GM15510 (cell line): Measurements from ENCODE around the gene CD5L.

ENCODE experiments used
- POLR2A ChIP-seq: IDR thresholded peaks from 3 replicates; pipeline ENCODE4 v1.6.1; 2011; ENCODE audit warnings: borderline replicate concordance; ENCODE audit not compliant: insufficient read length; ENCODE audit errors: extremely low read depth

The CD5L gene

GRCh38 chr1:157831968-157832626 lies 9.5 kb downstream of the CD5L start:
- TF ChIP-seq POLR2A, result no peak

DNA sequence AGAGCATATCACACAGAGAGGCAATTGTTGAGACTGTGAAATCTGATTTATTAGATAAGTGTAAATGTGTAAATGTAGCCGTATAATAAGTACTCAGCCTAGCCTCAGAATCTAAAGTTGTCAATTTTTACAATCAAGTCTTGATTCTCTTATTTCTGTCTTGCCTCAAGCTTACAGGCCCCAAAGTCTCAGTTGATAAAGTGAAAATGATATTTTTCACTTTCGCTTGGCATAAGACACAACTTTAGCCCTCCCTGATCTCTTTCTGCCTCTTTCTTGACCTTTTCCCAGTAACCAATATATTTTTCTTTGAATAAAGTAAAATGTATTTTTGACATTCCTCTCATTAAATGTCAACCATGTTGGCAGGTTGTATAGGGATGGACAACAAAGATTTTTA lies 10.7 kb downstream of the CD5L start:
- no peak for TF ChIP-seq POLR2A

GRCh38 chr1:157829711-157830110 lies 11.9 kb downstream of the CD5L start:
- TF ChIP-seq POLR2A, result no peak

DNA sequence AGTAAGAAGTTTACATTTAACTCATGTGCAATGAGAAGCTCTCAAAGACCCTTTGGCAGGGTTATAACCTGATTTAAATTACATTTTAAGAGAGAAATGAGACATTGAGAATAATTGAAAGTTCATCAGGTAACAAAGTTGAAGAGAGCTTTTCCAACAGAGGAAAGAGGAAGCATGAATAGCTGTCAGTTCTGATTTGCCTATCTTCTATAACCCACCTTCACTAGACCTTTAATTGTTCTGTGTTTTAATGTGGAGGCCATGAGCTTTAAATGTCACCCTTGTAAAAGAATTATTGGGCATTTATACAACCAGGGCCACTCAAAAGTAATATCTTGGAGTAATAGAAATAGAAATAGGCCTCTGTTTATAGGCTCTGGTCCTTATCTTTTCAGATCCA lies 12.4 kb downstream of the CD5L start:
- no peak for TF ChIP-seq POLR2A

GRCh38 chr1:157820299-157820698 lies 21.3 kb downstream of the CD5L start:
- no peak for TF ChIP-seq POLR2A

GRCh38 chr1:157819896-157820295 lies 21.7 kb downstream of the CD5L start, which contains the start of gene FCRL1:
Gene FCRL1, minus strand, starts transcription at chr1:157820120. Its CDS starts 83 bp downstream, at chr1:157820037.
- no peak for TF ChIP-seq POLR2A

DNA sequence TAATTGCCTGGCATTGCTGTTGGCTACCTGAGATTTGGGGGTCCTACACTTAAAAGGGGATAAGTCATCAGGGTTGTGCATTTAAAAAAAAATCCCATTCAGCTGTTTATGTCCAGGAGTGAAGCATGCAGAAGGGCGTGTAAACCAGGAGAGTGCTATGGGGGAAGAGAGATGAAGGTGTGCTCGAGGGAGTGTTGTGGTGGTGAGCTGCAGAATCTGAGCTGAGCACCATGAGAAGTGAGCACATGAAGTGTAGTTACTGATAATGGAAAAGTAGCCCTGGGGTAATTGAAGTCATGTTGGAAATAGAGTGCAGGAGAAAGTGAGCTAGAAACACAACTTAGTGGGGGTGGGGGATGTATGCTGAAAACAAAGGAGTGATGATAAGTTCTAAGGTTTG lies 22.4 kb downstream of the CD5L start:
- no peak for TF ChIP-seq POLR2A

GRCh38 chr1:157813269-157813668 lies 28.3 kb downstream of the CD5L start:
- no peak for TF ChIP-seq POLR2A

DNA sequence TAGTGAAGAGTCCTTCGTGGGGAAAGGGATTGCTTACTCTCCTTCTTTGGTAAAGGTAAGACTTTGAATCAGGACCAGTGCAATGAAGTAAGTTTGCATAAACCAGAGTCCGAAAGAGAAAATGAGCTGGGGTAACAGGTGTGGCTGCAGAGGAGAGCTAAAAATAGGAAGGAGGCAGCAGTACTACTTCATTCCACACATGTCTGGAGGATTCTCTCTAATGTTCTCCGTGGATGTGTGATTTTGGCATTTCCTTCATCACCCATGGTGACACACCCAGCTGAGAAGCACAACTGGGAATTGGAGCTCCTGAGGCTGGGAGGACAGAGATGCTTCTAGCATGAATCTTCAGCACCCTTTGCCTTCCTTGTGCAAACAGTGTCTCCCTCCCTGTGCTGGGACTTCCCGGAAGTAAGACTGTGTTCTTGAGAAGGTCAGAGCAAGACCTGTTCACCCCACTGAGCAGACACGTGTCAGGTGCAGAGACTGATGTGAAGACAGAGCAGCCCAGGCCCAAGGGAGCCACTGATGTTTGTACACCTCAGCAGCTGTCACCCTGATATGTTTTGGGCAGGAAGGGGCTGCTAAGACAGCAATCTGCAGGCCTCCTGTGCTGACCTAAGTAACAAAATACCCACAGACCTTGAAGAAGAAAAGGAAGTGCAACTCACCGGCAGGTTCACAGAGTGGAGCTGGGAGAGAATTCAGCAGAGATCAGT lies 35.0 kb downstream of the CD5L start:
- TF ChIP-seq POLR2A, result no peak

GRCh38 chr1:157803851-157804250 lies 37.8 kb downstream of the CD5L start:
- no peak for TF ChIP-seq POLR2A

DNA sequence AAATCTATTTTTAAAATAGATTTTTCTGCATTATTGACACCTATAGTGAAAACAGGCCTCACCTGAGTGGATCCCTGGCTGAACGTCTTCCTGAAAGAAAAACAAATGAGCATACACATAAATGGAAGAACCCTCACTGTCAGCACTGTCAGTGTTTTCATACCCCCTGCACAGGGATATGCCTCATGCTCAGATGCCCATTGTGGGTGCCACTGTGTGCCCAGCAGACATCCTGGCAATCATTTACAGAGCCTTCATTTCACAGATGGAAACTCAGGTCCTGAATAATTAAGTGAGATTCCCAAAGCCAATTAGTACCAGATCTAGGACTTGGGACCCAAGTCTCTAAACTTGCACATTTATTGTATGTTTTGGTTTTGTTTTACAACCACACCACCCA lies 41.6 kb downstream of the CD5L start:
- TF ChIP-seq POLR2A, result no peak

GRCh38 chr1:157798211-157798610 lies 43.4 kb downstream of the CD5L start:
- no peak for TF ChIP-seq POLR2A

DNA sequence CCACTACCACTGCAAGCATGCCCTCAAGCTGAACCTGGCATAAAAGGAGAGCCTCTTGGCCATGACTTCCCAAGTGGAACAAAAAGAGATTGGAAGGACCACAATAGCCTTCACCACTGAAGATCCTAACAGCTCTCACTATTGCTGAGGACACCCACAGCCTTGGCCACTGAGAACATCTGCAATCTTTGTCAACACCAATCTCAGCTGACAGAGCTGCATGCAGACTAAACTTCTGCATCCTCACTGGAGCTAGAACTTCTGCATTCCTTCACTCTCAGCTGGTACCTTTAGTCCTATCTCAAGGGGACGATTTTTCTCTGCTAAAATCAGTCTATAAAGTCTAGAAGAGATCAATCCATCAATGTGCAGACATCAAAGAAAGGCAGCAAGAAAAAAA lies 56.4 kb downstream of the CD5L start:
- no peak for TF ChIP-seq POLR2A

GRCh38 chr1:157784801-157785200 lies 56.8 kb downstream of the CD5L start:
- TF ChIP-seq POLR2A, result no peak

- no peak for TF ChIP-seq POLR2A
These were observed 58.7 kb downstream of the CD5L start for GRCh38 chr1:157782931-157783330.

- TF ChIP-seq POLR2A, result no peak
These were observed 60.6 kb downstream of the CD5L start for GRCh38 chr1:157781048-157781447.
